Caco-2 (cell line): Measurements from ENCODE around the gene MICU1. TPM values are rescaled to one million over a fixed set of nuclear protein-coding genes. Genes with fewer than 3 reads are reported as not detected.

Source experiments
- BruUV-seq: library from RNA; stranded (reverse); fragments of 400-500 nt; replicated peaks from 2 replicates; lab custom pipeline; 2021; lab: Mats Ljungman, UMichigan
- CTCF ChIA-PET: fragments of 300-600 bp; sonication (Branson Sonifier 250); formaldehyde crosslinking; loops from one replicate; lab custom pipeline; 2022; ENCODE audit warnings: antibody characterized with exemption; lab: Charles Lee
- POLR2A ChIA-PET: fragments of 300-600 bp; sonication (Branson Sonifier 250); formaldehyde crosslinking; loops from one replicate; lab custom pipeline; 2022; ENCODE audit warnings: antibody characterized with exemption; lab: Charles Lee
- DNase-seq, 2 experiments: peaks; one replicate each; pipeline versions ENCODE4 v3.0.0 to v3.0.0-alpha.2; 2020 to 2022
- H3K27me3 ChIP-seq: replicated peaks from 2 replicates; pipeline ENCODE4 v1.6.0; 2011; ENCODE audit warnings: low read length; ENCODE audit not compliant: control insufficient read depth, insufficient read depth
- H3K36me3 ChIP-seq: 2 replicates; pipeline ENCODE4 v1.5.1; 2011; ENCODE audit warnings: low read length; ENCODE audit not compliant: control insufficient read depth, insufficient read depth
- H3K4me1 ChIP-seq: fragments of 250-450 bp; sonication (Bioruptor Pico); 2 replicates; pipeline ENCODE4 v1.5.1; 2020; ENCODE audit warnings: mild to moderate bottlenecking
- H3K4me3 ChIP-seq: 2 replicates; pipeline ENCODE4 v1.5.1; 2011; ENCODE audit warnings: low read depth, mild to moderate bottlenecking, control low read depth, low read length
- H3K9me3 ChIP-seq: fragments of 250-450 bp; sonication (Bioruptor Pico); 2 replicates; pipeline ENCODE4 v1.5.1; 2020; ENCODE audit warnings: mild to moderate bottlenecking, moderate library complexity
- H3K27ac Mint-ChIP-seq: one replicate; pipeline ENCODE4 v1.8.0; 2022; ENCODE audit warnings: mixed read lengths; ENCODE audit not compliant: unreplicated experiment
- H3K27me3 Mint-ChIP-seq: one replicate; pipeline ENCODE4 v1.8.0; 2022; ENCODE audit warnings: mixed read lengths; ENCODE audit not compliant: insufficient read depth, unreplicated experiment
- H3K36me3 Mint-ChIP-seq: one replicate; pipeline ENCODE4 v1.8.0; 2022; ENCODE audit warnings: mild to moderate bottlenecking, mixed read lengths; ENCODE audit not compliant: insufficient read depth, unreplicated experiment
- H3K4me1 Mint-ChIP-seq: one replicate; pipeline ENCODE4 v1.8.0; 2022; ENCODE audit warnings: low read depth, mixed read lengths; ENCODE audit not compliant: unreplicated experiment
- H3K4me3 Mint-ChIP-seq: one replicate; pipeline ENCODE4 v1.8.0; 2022; ENCODE audit warnings: mild to moderate bottlenecking, moderate library complexity, mixed read lengths; ENCODE audit not compliant: unreplicated experiment
- H3K9me3 Mint-ChIP-seq: one replicate; pipeline ENCODE4 v1.8.0; 2022; ENCODE audit warnings: mixed read lengths; ENCODE audit not compliant: unreplicated experiment
- intact Hi-C: fragments of 100-400 bp; cut with micrococcal nuclease; formaldehyde crosslinking; loops from one replicate; pipeline ENCODE4 v1.10.0; 2022; ENCODE audit not compliant: unreplicated experiment
- total RNA-seq: library from RNA; stranded (reverse); gene quantifications from 2 replicates; pipeline ENCODE4 v1.2.3, GENCODE V29; 2022
- TF ChIP-seq, protein P1 (sequence below), 2 experiments: fragments of 200-600 bp in 1 of 2; IDR thresholded peaks; 1 replicate in 1 of 2; 2 replicates in 1 of 2; pipeline versions ENCODE4 v1.5.1 to v1.8.0; 2011 to 2022; ENCODE audit warnings: antibody characterized with exemption in 1 of 2, control low read depth in 1 of 2, inconsistent platforms in 1 of 2, low read depth in 1 of 2, low read length in 1 of 2, mild to moderate bottlenecking in 1 of 2, moderate library complexity in 1 of 2; ENCODE audit not compliant: insufficient read depth in 1 of 2, severe bottlenecking in 1 of 2, unreplicated experiment in 1 of 2

MICU1 gene
- total RNA-seq, 1 experiment from 2014 or later: 83.2 TPM

DNA sequence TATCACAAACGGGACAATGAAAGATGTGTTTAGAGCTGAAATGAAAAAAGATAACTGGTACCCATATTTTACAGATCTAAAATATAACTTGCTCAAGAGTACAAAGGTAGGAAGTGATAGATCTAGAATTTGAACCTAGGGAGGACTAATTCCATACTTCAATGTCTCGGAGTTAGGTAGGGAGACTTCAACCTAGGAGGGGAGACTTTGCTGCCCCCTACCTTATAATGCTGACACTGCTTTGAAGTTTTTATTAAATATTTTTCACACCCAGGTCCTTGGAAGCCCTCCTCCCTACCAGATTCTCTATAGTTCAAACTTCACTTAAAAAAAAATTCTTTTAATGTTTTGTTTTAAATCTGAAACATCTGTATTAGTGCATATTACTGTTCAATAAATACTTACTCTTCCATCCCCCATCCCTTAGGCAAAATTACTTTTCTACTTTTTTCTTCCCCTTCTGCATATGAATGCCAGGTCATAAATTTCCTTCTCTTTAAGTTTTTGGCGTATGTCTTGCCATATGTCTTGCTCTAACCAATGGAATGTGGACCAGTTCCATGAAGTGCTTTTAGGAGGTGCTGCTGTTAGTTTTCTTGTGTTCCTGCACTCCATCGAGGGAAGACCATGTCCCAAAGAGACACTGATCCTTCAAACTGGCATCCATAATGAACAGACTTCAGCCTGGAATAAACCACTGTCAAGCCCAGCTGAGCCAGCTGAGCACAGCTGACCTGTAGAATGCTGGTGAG is 57.8 kb downstream of the MICU1 start:
- H3K27me3 Mint-ChIP-seq: no peaks in the 10 kb centered on the region
- ChIA-PET POLR2A (no interaction called here), CTCF (interaction anchor here (0.5 to 0.9 kb wide), 2 partner anchors 58 to 193 kb away, joined by 3 read pairs; partner anchors contain the start of gene MICU1)
- Histone ChIP-seq H3K4me3 (no peak overlapping the region), H3K9me3 (no peaks in the 10 kb centered on the region), H3K4me1 (no peaks in the 10 kb centered on the region), H3K27me3 (no peaks in the 10 kb centered on the region), H3K36me3 (no peaks in the 10 kb centered on the region)
- intact Hi-C loops: loop anchor here (2.0 to 5.0 kb wide), 2 partner anchors 191 to 203 kb away; no protein-coding TSS in a partner anchor
- no peaks in the 10 kb centered on the region for H3K9me3 Mint-ChIP-seq
- DNase-seq: peak in 1 of 2 experiments; percentile 41
- H3K4me1 Mint-ChIP-seq: no peaks in the 10 kb centered on the region
- TF ChIP-seq, protein P1, sequence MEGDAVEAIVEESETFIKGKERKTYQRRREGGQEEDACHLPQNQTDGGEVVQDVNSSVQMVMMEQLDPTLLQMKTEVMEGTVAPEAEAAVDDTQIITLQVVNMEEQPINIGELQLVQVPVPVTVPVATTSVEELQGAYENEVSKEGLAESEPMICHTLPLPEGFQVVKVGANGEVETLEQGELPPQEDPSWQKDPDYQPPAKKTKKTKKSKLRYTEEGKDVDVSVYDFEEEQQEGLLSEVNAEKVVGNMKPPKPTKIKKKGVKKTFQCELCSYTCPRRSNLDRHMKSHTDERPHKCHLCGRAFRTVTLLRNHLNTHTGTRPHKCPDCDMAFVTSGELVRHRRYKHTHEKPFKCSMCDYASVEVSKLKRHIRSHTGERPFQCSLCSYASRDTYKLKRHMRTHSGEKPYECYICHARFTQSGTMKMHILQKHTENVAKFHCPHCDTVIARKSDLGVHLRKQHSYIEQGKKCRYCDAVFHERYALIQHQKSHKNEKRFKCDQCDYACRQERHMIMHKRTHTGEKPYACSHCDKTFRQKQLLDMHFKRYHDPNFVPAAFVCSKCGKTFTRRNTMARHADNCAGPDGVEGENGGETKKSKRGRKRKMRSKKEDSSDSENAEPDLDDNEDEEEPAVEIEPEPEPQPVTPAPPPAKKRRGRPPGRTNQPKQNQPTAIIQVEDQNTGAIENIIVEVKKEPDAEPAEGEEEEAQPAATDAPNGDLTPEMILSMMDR (IDR thresholded peaks at IDR 0.05; ENCODE audit: insufficient read depth in 1 of 2, low read depth in 1 of 2, low read length in 1 of 2, severe bottlenecking in 1 of 2, unreplicated experiment in 1 of 2): peak; percentile 61 to 64
- H3K36me3 Mint-ChIP-seq: peaks cover 10% of the 10 kb centered on the region
- no peak overlapping the region for H3K27ac Mint-ChIP-seq
- BruUV-seq: no TSS peak
- H3K4me3 Mint-ChIP-seq: no peak overlapping the region

DNA sequence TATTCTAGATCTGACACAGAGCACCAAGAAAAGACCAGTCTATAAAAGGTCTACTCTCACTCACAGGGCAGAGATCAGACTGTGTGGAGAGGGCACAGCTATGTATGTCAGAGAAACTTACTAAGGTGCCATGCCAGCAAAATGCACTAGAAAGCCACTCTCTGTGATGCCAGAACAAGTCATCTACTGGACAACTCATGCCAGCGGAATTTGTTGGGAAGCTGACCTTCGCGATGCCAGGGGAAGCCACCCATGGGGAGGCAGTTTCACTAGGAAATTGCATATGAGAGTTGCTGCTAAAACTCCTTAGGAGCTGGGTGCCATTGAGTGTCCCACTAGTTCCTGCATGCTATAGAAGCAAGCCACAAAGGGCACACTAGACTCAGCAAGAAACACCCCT is 58.5 kb downstream of the MICU1 start:
- intact Hi-C loops: loop anchor here (5.0 kb wide), 1 partner anchor 190 kb away; no protein-coding TSS in a partner anchor
- H3K36me3 Mint-ChIP-seq: peaks cover 16% of the 10 kb centered on the region

DNA sequence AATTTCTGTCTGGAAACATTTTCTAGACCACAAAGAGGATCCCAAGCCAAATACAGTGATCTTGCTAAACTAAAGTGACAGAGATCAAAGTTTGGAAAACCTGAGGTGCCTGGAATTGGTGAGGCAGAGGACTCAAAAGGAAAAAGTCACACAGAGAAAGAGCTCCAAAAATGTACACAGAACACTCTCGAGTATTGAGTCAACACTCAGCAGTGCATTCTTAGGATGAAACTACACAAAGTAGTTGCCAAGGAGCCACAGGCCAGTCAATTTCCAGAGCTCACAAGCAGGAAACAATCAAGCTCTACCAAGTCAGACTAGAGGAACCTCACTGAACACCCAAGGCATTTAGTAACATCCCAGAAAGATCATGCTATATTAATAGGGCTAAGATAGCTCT is 61.3 kb downstream of the MICU1 start:
- peaks cover 44% of the 10 kb centered on the region for H3K36me3 Mint-ChIP-seq
- DNase-seq: no peak
- H3K27me3 ChIP-seq: no peaks in the 10 kb centered on the region
- TF ChIP-seq, protein P1 (IDR thresholded peaks at IDR 0.05; ENCODE audit: insufficient read depth in 1 of 2, low read depth in 1 of 2, low read length in 1 of 2, severe bottlenecking in 1 of 2, unreplicated experiment in 1 of 2): no peak
- H3K27ac Mint-ChIP-seq: no peak overlapping the region
- BruUV-seq: no TSS peak
- intact Hi-C loops: no loop called here
- peaks cover 11% of the 10 kb centered on the region for H3K9me3 Mint-ChIP-seq
- H3K4me3 ChIP-seq: no peak overlapping the region
- no peaks in the 10 kb centered on the region for H3K4me1 ChIP-seq
- no peaks in the 10 kb centered on the region for H3K4me1 Mint-ChIP-seq
- POLR2A ChIA-PET: no interaction called here
- peaks cover 4% of the 10 kb centered on the region; the same call in 1 of the 2 replicates for H3K36me3 ChIP-seq
- H3K27me3 Mint-ChIP-seq: no peaks in the 10 kb centered on the region
- H3K9me3 ChIP-seq: 0 out of 2 replicates have a peak, but pooled peaks cover 4% of the 10 kb centered on the region
- CTCF ChIA-PET: interaction anchor here (0.5 kb wide), 1 partner anchor 16 kb away, joined by 3 read pairs; no protein-coding TSS in a partner anchor
- H3K4me3 Mint-ChIP-seq: no peak overlapping the region

More for the DNA sequence above, 58.5 kb downstream of the MICU1 start:
- no peaks in the 10 kb centered on the region for H3K4me1 ChIP-seq
- TF ChIP-seq, protein P1 (IDR thresholded peaks at IDR 0.05; ENCODE audit: insufficient read depth in 1 of 2, low read depth in 1 of 2, low read length in 1 of 2, severe bottlenecking in 1 of 2, unreplicated experiment in 1 of 2): no peak
- Mint-ChIP-seq H3K4me1 (no peaks in the 10 kb centered on the region), H3K27ac (no peak overlapping the region), H3K4me3 (no peak overlapping the region), H3K27me3 (no peaks in the 10 kb centered on the region), H3K9me3 (no peaks in the 10 kb centered on the region)
- POLR2A ChIA-PET: interaction anchor here (0.5 kb wide), 1 partner anchor 528 kb away, joined by 8 read pairs; no protein-coding TSS in a partner anchor
- BruUV-seq: no TSS peak
- no peaks in the 10 kb centered on the region for H3K9me3 ChIP-seq
- DNase-seq: no peak
- no peaks in the 10 kb centered on the region for H3K27me3 ChIP-seq
- CTCF ChIA-PET: interaction anchor here (0.7 kb wide), 1 partner anchor 201 kb away, joined by 7 read pairs; no protein-coding TSS in a partner anchor
- no peak overlapping the region for H3K4me3 ChIP-seq
- no peaks in the 10 kb centered on the region for H3K36me3 ChIP-seq
